Peyer's patch (tissue), 4 donors: ENCODE results near the gene RAD50.

Experiments
- POLR2A ChIP-seq, 2 donors: fragments of 450-650 bp; IDR thresholded peaks; one replicate each; pipeline ENCODE4 v1.5.1; 2017; ENCODE audit warnings: antibody characterized with exemption in 2 of 2, mild to moderate bottlenecking in 2 of 2, moderate library complexity in 2 of 2
- TF ChIP-seq, protein P1 (sequence below), 6 experiments: fragments of 450-650 bp in 4 of 6; fragments of 200-600 bp in 2 of 6; sonication (generic) in 1 of 6; IDR thresholded peaks; one replicate each; pipeline ENCODE4 v1.5.1; 2017 to 2019; ENCODE audit warnings: antibody characterized with exemption in 6 of 6, mild to moderate bottlenecking in 3 of 6, moderate library complexity in 1 of 6

DNA sequence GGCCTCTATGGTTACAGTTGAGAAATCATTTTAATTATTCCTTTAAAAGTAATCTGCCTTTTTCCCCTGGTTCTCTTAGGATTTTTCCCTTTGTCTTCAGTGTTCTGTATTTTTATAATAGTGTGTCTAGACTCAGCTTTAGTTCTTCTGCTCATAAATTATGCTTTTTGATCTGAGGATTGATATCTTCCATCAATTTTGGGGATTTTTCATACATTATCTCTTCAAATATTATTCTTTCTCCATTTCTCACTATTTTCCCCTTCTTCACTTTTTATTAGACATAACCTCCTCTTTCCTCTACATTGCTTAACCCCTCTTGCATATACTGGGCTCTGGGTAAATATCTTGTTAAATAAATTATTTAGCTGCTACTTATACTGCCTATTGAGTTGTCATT, 64.9 kb downstream of the RAD50 start:
- TF ChIP-seq, protein P1, sequence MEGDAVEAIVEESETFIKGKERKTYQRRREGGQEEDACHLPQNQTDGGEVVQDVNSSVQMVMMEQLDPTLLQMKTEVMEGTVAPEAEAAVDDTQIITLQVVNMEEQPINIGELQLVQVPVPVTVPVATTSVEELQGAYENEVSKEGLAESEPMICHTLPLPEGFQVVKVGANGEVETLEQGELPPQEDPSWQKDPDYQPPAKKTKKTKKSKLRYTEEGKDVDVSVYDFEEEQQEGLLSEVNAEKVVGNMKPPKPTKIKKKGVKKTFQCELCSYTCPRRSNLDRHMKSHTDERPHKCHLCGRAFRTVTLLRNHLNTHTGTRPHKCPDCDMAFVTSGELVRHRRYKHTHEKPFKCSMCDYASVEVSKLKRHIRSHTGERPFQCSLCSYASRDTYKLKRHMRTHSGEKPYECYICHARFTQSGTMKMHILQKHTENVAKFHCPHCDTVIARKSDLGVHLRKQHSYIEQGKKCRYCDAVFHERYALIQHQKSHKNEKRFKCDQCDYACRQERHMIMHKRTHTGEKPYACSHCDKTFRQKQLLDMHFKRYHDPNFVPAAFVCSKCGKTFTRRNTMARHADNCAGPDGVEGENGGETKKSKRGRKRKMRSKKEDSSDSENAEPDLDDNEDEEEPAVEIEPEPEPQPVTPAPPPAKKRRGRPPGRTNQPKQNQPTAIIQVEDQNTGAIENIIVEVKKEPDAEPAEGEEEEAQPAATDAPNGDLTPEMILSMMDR (IDR thresholded peaks at IDR 0.05) = no peak
- TF ChIP-seq POLR2A (IDR thresholded peaks at IDR 0.05) = no peak
